ENCODE measurements around the gene BNIP2. TPM values are rescaled to one million over a fixed set of nuclear protein-coding genes. Genes with fewer than 3 reads are reported as not detected.

Gene BNIP2
- total and polyA plus RNA-seq, 2 of the 13 experiments (the other 11 are each of a cell fraction or from before 2014, with no cell fraction given), result 17.4 to 57.6 TPM

- TF ChIP-seq, protein P1, sequence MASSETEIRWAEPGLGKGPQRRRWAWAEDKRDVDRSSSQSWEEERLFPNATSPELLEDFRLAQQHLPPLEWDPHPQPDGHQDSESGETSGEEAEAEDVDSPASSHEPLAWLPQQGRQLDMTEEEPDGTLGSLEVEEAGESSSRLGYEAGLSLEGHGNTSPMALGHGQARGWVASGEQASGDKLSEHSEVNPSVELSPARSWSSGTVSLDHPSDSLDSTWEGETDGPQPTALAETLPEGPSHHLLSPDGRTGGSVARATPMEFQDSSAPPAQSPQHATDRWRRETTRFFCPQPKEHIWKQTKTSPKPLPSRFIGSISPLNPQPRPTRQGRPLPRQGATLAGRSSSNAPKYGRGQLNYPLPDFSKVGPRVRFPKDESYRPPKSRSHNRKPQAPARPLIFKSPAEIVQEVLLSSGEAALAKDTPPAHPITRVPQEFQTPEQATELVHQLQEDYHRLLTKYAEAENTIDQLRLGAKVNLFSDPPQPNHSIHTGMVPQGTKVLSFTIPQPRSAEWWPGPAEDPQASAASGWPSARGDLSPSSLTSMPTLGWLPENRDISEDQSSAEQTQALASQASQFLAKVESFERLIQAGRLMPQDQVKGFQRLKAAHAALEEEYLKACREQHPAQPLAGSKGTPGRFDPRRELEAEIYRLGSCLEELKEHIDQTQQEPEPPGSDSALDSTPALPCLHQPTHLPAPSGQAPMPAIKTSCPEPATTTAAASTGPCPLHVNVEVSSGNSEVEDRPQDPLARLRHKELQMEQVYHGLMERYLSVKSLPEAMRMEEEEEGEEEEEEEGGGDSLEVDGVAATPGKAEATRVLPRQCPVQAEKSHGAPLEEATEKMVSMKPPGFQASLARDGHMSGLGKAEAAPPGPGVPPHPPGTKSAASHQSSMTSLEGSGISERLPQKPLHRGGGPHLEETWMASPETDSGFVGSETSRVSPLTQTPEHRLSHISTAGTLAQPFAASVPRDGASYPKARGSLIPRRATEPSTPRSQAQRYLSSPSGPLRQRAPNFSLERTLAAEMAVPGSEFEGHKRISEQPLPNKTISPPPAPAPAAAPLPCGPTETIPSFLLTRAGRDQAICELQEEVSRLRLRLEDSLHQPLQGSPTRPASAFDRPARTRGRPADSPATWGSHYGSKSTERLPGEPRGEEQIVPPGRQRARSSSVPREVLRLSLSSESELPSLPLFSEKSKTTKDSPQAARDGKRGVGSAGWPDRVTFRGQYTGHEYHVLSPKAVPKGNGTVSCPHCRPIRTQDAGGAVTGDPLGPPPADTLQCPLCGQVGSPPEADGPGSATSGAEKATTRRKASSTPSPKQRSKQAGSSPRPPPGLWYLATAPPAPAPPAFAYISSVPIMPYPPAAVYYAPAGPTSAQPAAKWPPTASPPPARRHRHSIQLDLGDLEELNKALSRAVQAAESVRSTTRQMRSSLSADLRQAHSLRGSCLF (CRISPR knock-in tag; IDR thresholded peaks at IDR 0.05; ENCODE audit: borderline replicate concordance), result no peak
- TF ChIP-seq SAP130 (CRISPR knock-in tag; IDR thresholded peaks at IDR 0.05; ENCODE audit: low read depth) (no peak), GLI4 (CRISPR knock-in tag; IDR thresholded peaks at IDR 0.05; ENCODE audit: borderline replicate concordance) (no peak), ZNF761 (CRISPR knock-in tag; conservative IDR thresholded peaks at IDR 0.05) (no peak), IKZF5 (CRISPR knock-in tag; IDR thresholded peaks at IDR 0.05) (no peak), NKX3-1 (CRISPR knock-in tag; IDR thresholded peaks at IDR 0.05) (no peak)
- TF ChIP-seq, protein P2, sequence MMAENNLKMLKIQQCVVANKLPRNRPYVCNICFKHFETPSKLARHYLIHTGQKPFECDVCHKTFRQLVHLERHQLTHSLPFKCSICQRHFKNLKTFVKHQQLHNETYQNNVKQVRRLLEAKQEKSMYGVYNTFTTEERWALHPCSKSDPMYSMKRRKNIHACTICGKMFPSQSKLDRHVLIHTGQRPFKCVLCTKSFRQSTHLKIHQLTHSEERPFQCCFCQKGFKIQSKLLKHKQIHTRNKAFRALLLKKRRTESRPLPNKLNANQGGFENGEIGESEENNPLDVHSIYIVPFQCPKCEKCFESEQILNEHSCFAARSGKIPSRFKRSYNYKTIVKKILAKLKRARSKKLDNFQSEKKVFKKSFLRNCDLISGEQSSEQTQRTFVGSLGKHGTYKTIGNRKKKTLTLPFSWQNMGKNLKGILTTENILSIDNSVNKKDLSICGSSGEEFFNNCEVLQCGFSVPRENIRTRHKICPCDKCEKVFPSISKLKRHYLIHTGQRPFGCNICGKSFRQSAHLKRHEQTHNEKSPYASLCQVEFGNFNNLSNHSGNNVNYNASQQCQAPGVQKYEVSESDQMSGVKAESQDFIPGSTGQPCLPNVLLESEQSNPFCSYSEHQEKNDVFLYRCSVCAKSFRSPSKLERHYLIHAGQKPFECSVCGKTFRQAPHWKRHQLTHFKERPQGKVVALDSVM (CRISPR knock-in tag; IDR thresholded peaks at IDR 0.05), result no peak
These were observed 14.7 kb downstream of the BNIP2 start (continued) for GRCh38 chr15:59674361-59674877.
